B cell (primary cell): Measurements from ENCODE around the gene ZFYVE27. TPM values are rescaled to one million over a fixed set of nuclear protein-coding genes. Genes with fewer than 3 reads are reported as not detected.

Experiments
- ATAC-seq: fragments of 200-7000 bp; cut with Tn5 transposase; one replicate; pipeline ENCODE4 v1.10.0; 2021; ENCODE audit warnings: low read depth, mild to moderate bottlenecking, moderate number of reproducible peaks, moderate library complexity
- CTCF ChIA-PET: fragments of 350-600 bp; sonication (Branson Sonifier 250); formaldehyde crosslinking; loops from one replicate; lab custom pipeline; 2021; ENCODE audit warnings: antibody characterized with exemption, inconsistent platforms; lab: Charles Lee
- POLR2A ChIA-PET: fragments of 350-600 bp; sonication (Branson Sonifier 250); formaldehyde crosslinking; loops from one replicate; lab custom pipeline; 2021; ENCODE audit warnings: antibody characterized with exemption; lab: Charles Lee
- DNase-seq: peaks from one replicate; pipeline ENCODE4 v3.0.0; 2013
- H2AFZ ChIP-seq: 2 replicates; pipeline ENCODE4 v1.6.1; 2012; ENCODE audit warnings: mild to moderate bottlenecking, low read depth, low read length; ENCODE audit not compliant: insufficient read depth, poor library complexity, severe bottlenecking
- H3K27ac ChIP-seq, 2 donors: 1 replicate in 1 of 2; 2 replicates in 1 of 2; pipeline ENCODE4 v1.5.1; 2012 to 2013; ENCODE audit warnings: low read length in 2 of 2, mild to moderate bottlenecking in 2 of 2, moderate library complexity in 1 of 2
- H3K27me3 ChIP-seq, 4 experiments: fragments of 200-600 bp in 1 of 4; sonication (generic) in 1 of 4; replicated peaks in 1 of 4; 1 replicate in 2 of 4; 2 replicates in 2 of 4; pipeline versions ENCODE4 v1.6.1 to v1.7.0; 2013 to 2016; ENCODE audit warnings: low read length in 3 of 4, mild to moderate bottlenecking in 2 of 4, mixed read lengths in 1 of 4, moderate library complexity in 1 of 4; ENCODE audit not compliant: insufficient read depth in 4 of 4, control insufficient read depth in 3 of 4; ENCODE audit errors: control extremely low read depth in 1 of 4
- H3K36me3 ChIP-seq, 2 experiments: replicated peaks in 1 of 2; 1 replicate in 1 of 2; 2 replicates in 1 of 2; pipeline versions ENCODE4 v1.6.1 to v1.7.1; 2013; ENCODE audit warnings: low read length in 1 of 2; ENCODE audit not compliant: insufficient read depth in 2 of 2, control insufficient read depth in 1 of 2; ENCODE audit errors: control extremely low read depth in 1 of 2, extremely low read depth in 1 of 2
- H3K4me1 ChIP-seq, 2 donors: fragments of 200-600 bp in 1 of 2; sonication (generic) in 1 of 2; 1 replicate in 1 of 2; 2 replicates in 1 of 2; pipeline versions ENCODE4 v1.5.1 to v1.6.1; 2013 to 2017; ENCODE audit warnings: low read length in 2 of 2; ENCODE audit not compliant: control insufficient read depth in 2 of 2, insufficient read depth in 2 of 2
- H3K4me2 ChIP-seq: replicated peaks from 2 replicates; pipeline ENCODE3; 2012; ENCODE audit warnings: mild to moderate bottlenecking, low read depth, low read length; ENCODE audit not compliant: poor library complexity, severe bottlenecking
- H3K4me3 ChIP-seq, 5 experiments: fragments of 200-600 bp in 1 of 5; sonication (generic) in 1 of 5; 1 replicate in 3 of 5; 2 replicates in 2 of 5; pipeline versions ENCODE4 v1.5.1 to v1.7.0; 2011 to 2016; ENCODE audit warnings: low read length in 4 of 5, mild to moderate bottlenecking in 4 of 5, low read depth in 2 of 5, control low read depth in 1 of 5, moderate library complexity in 1 of 5; ENCODE audit not compliant: insufficient read depth in 1 of 5; ENCODE audit errors: control extremely low read depth in 1 of 5, extremely low read depth in 1 of 5
- H3K79me2 ChIP-seq: fragments of 200-600 bp; sonication (generic); one replicate; pipeline ENCODE4 v1.6.0; 2016; ENCODE audit warnings: low read length; ENCODE audit not compliant: control insufficient read depth, insufficient read depth
- H3K9ac ChIP-seq: fragments of 200-600 bp; sonication (generic); 2 replicates; pipeline ENCODE4 v1.6.1; 2017; ENCODE audit warnings: mild to moderate bottlenecking, low read length, moderate library complexity
- H3K9me3 ChIP-seq, 3 donors: one replicate each; pipeline versions ENCODE4 v1.6.1 to v1.7.1; 2013; ENCODE audit warnings: low read length in 2 of 3; ENCODE audit not compliant: control insufficient read depth in 2 of 3, insufficient read depth in 1 of 3; ENCODE audit errors: control extremely low read depth in 1 of 3
- H4K20me1 ChIP-seq: 2 replicates; pipeline ENCODE4 v1.6.0; 2012; ENCODE audit warnings: mild to moderate bottlenecking, low read length; ENCODE audit not compliant: insufficient read depth, control insufficient read depth, poor library complexity, severe bottlenecking
- H3K27ac Mint-ChIP-seq: one replicate; pipeline ENCODE4 v1.8.0; 2021; ENCODE audit warnings: mixed read lengths
- H3K27me3 Mint-ChIP-seq: one replicate; pipeline ENCODE4 v1.8.0; 2021; ENCODE audit warnings: mixed read lengths
- H3K4me1 Mint-ChIP-seq: one replicate; pipeline ENCODE4 v1.8.0; 2021; ENCODE audit warnings: mixed read lengths
- H3K4me3 Mint-ChIP-seq: one replicate; pipeline ENCODE4 v1.8.0; 2021; ENCODE audit warnings: mixed read lengths
- H3K9me3 Mint-ChIP-seq: one replicate; pipeline ENCODE4 v1.8.0; 2022; ENCODE audit warnings: mixed read lengths; ENCODE audit not compliant: insufficient read depth
- CTCF ChIP-seq: fragments of 200-600 bp; IDR thresholded peaks from one replicate; pipeline ENCODE4 v1.8.0; 2022; ENCODE audit warnings: antibody characterized with exemption, mild to moderate bottlenecking
- EZH2 ChIP-seq: IDR thresholded peaks from 2 replicates; pipeline ENCODE4 v1.6.1; 2012; ENCODE audit warnings: borderline replicate concordance, low read depth, mild to moderate bottlenecking, moderate library complexity, low read length; ENCODE audit not compliant: insufficient read depth, poor library complexity, severe bottlenecking
- WGBS: methylation state at CpG from one replicate; pipeline ENCODE4 v1.1.5; 2013; ENCODE audit warnings: missing lambda C conversion rate; ENCODE audit not compliant: insufficient coverage; 5-methylcytosine and 5-hydroxymethylcytosine counted together
- intact Hi-C: fragments of 100-400 bp; cut with micrococcal nuclease; formaldehyde crosslinking; loops from one replicate; pipeline ENCODE4 v1.10.0; 2022
- polyA plus RNA-seq: library from polyadenylated mRNA; depleted of rRNA; stranded (reverse); fragments of >200 nt; gene quantifications from 2 replicates; pipeline ENCODE4 v1.2.3, GENCODE V29; 2012
- total RNA-seq, 2 donors: library from RNA; stranded (reverse); fragments of 120-200 nt in 1 of 2; gene quantifications; 1 replicate in 1 of 2; 2 replicates in 1 of 2; pipeline versions ENCODE4 v1.2.3 to v1.2.4, GENCODE V29; 2013 to 2022

The ZFYVE27 gene
- total and polyA plus RNA-seq, 2 donors (not counting 1 experiment from before 2014, with no cell fraction given): 50.4 to 79.7 TPM

GRCh38 chr10:97757471-97757870 is 20.5 kb downstream of the ZFYVE27 start:
- Mint-ChIP-seq H3K27me3 (no peaks in the 10 kb centered on the region), H3K9me3 (no peaks in the 10 kb centered on the region), H3K4me3 (no peak overlapping the region), H3K4me1 (no peaks in the 10 kb centered on the region), H3K27ac (no peak overlapping the region)
- Histone ChIP-seq H2AFZ (no peak overlapping the region), H3K79me2 (no peaks in the 10 kb centered on the region), H3K4me1 (no peaks in the 10 kb centered on the region), H3K4me3 (no peak overlapping the region), H3K4me2 (no peak overlapping the region), H3K9me3 (no peaks in the 10 kb centered on the region), H3K27ac (no peak overlapping the region), H3K27me3 (no peaks in the 10 kb centered on the region), H3K9ac (no peak overlapping the region), H3K36me3 (peaks cover 0 to 82% of the 10 kb centered on the region in 2 experiments), H4K20me1 (peaks cover 8% of the 10 kb centered on the region)
- WGBS: 96% methylated on average over 2 of the region's 6 CpGs
- POLR2A ChIA-PET: no interaction called here
- CTCF ChIA-PET: no interaction called here
- no peak for DNase-seq
- intact Hi-C loops: no loop called here
- TF ChIP-seq CTCF: no peak
- TF ChIP-seq EZH2: no peak
- no peak for ATAC-seq

- no peaks in the 10 kb centered on the region for H3K27me3 ChIP-seq
- H3K27ac Mint-ChIP-seq: no peak overlapping the region
- no peak overlapping the region for H3K27ac ChIP-seq
- H4K20me1 ChIP-seq: no peaks in the 10 kb centered on the region
- peak; percentile 56 for ATAC-seq
- H3K4me1 ChIP-seq: peaks cover under 1 to 3% of the 10 kb centered on the region in 2 donors
- 79% methylated on average over 3 of the region's 5 CpGs for WGBS
- peaks cover 4% of the 10 kb centered on the region for H3K4me1 Mint-ChIP-seq
- no peak overlapping the region for H3K4me2 ChIP-seq
- DNase-seq: peak; percentile 44
- intact Hi-C loops: no loop called here
- TF ChIP-seq CTCF (peak; percentile 66), EZH2 (no peak)
- no peaks in the 10 kb centered on the region for H3K9me3 ChIP-seq
- ChIA-PET POLR2A (no interaction called here), CTCF (interaction anchor here (1.5 kb wide), 2 partner anchors 15 to 58 kb away, joined by 3 to 4 read pairs; no protein-coding TSS in a partner anchor)
- no peak overlapping the region for H3K4me3 Mint-ChIP-seq
- H2AFZ ChIP-seq: no peak overlapping the region
- H3K79me2 ChIP-seq: no peaks in the 10 kb centered on the region
- H3K9ac ChIP-seq: no peak overlapping the region
- no peaks in the 10 kb centered on the region for H3K9me3 Mint-ChIP-seq
- H3K4me3 ChIP-seq: no peak overlapping the region
- H3K36me3 ChIP-seq: peaks cover 0 to 65% of the 10 kb centered on the region in 2 experiments
- no peaks in the 10 kb centered on the region for H3K27me3 Mint-ChIP-seq
Measured at GRCh38 chr10:97759158-97759887, 22.4 kb downstream of the ZFYVE27 start.
